ENCODE data around the gene MIR17HG.

MIR17HG gene

DNA sequence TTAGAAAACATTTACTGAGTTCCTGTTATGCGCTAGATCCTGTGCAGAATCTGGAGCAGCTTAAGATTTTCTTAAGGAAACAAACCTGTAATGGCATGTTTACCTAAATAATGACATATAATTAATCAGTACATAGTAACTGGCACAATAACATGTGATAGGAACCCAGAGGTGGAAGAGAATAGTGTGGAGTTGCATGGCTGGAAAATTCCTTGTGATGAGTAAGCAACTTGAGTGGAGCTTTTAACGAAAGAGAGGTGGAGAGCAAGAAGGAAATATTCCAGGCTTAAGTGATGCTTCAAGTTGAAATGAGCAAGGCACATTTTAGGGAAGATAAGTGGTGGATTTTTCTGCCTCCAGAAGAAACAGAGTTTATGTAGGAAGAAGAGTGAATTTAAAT is 41.7 kb downstream of the MIR17HG start:
- Histone ChIP-seq H3K27ac (ENCODE audit: low read length, poor library complexity, severe bottlenecking) (no peak overlapping the region), H4K91ac (ENCODE audit: low read length) (no peak overlapping the region), H2BK5ac (ENCODE audit: low read depth, low read length, poor library complexity, severe bottlenecking) (no peak overlapping the region), H2BK15ac (ENCODE audit: low read depth, poor library complexity, severe bottlenecking) (no peak overlapping the region), H2BK120ac (ENCODE audit: low read depth, low read length) (no peak overlapping the region), H3K9ac (ENCODE audit: low read length) (no peak overlapping the region), H3K4me2 (ENCODE audit: low read length, poor library complexity, severe bottlenecking) (no peak overlapping the region), H3K4me3 (ENCODE audit: insufficient read depth in 1 of 2, low read depth in 1 of 2, low read length in 2 of 2) (no peak overlapping the region), H3K4ac (ENCODE audit: low read depth in 1 of 2, low read length in 2 of 2) (no peak overlapping the region), H3K79me1 (replicated peaks; ENCODE audit: low read length, poor library complexity, severe bottlenecking) (no peaks in the 10 kb centered on the region), H3K23ac (ENCODE audit: low read length in 2 of 2) (no peak overlapping the region), H3K14ac (ENCODE audit: low read length in 2 of 2) (no peak overlapping the region), H3K4me1 (ENCODE audit: control insufficient read depth, insufficient read depth, low read depth, low read length) (no peaks in the 10 kb centered on the region), H2AFZ (ENCODE audit: low read depth, low read length) (no peak overlapping the region), H3K18ac (ENCODE audit: low read depth in 1 of 2, low read length in 2 of 2) (no peak overlapping the region), H2BK12ac (ENCODE audit: low read length in 2 of 2) (no peak overlapping the region), H2AK5ac (ENCODE audit: low read length, severe bottlenecking) (no peak overlapping the region), H3K27me3 (ENCODE audit: control insufficient read depth in 1 of 2, insufficient read depth in 1 of 2, low read length in 2 of 2) (peaks cover 9 to 20% of the 10 kb centered on the region in 2 experiments), H4K8ac (ENCODE audit: low read length) (no peak overlapping the region), H3K36me3 (ENCODE audit: control insufficient read depth in 1 of 2, insufficient read depth in 2 of 2, low read depth in 1 of 2, low read length in 2 of 2) (no peaks in the 10 kb centered on the region), H3K9me3 (ENCODE audit: control insufficient read depth, low read length) (no peaks in the 10 kb centered on the region)
- WGBS: 21% methylated on average over 1 of the region's 2 CpGs
- no peak for DNase-seq

DNA sequence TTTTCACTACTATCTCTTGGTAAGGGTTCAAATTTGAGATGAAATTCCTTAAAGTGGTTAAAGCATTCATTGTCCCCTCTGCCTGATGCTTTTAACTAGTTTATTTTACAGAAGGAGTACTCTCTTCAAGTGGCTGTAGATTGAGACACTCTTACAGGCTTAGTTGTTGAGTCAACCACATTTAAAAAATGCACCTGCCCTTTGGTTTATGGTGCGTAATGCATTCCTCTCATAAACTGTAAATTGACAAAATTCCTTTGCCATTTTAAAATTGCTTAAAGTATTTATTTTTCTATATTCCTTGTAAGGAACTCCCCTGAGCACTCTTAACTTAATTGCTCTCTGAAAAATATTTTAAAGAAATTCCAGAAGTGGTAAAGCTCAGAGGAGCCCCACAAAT is 50.1 kb downstream of the MIR17HG start:
- H2BK5ac ChIP-seq (ENCODE audit: low read depth, low read length, poor library complexity, severe bottlenecking): no peak overlapping the region
- H3K4ac ChIP-seq (ENCODE audit: low read depth in 1 of 2, low read length in 2 of 2): no peak overlapping the region
- no peak overlapping the region for H4K8ac ChIP-seq (ENCODE audit: low read length)
- H2BK15ac ChIP-seq (ENCODE audit: low read depth, poor library complexity, severe bottlenecking): no peak overlapping the region
- no peak overlapping the region for H3K27ac ChIP-seq (ENCODE audit: low read length, poor library complexity, severe bottlenecking)
- no peaks in the 10 kb centered on the region for H3K36me3 ChIP-seq (ENCODE audit: control insufficient read depth in 1 of 2, insufficient read depth in 2 of 2, low read depth in 1 of 2, low read length in 2 of 2)
- H3K4me1 ChIP-seq (ENCODE audit: control insufficient read depth, insufficient read depth, low read depth, low read length): peaks cover 8% of the 10 kb centered on the region
- no peak overlapping the region for H3K14ac ChIP-seq (ENCODE audit: low read length in 2 of 2)
- no peak for DNase-seq
- H2BK12ac ChIP-seq (ENCODE audit: low read length in 2 of 2): no peak overlapping the region
- peaks cover 25 to 77% of the 10 kb centered on the region in 2 experiments for H3K27me3 ChIP-seq (ENCODE audit: control insufficient read depth in 1 of 2, insufficient read depth in 1 of 2, low read length in 2 of 2)
- H2AK5ac ChIP-seq (ENCODE audit: low read length, severe bottlenecking): no peak overlapping the region
- H3K4me2 ChIP-seq (ENCODE audit: low read length, poor library complexity, severe bottlenecking): no peak overlapping the region
- no peaks in the 10 kb centered on the region for H3K79me1 ChIP-seq (replicated peaks; ENCODE audit: low read length, poor library complexity, severe bottlenecking)
- no CpG with 5 or more reads among the region's 1 CpG for WGBS
- H4K91ac ChIP-seq (ENCODE audit: low read length): no peak overlapping the region
- no peak overlapping the region for H2BK120ac ChIP-seq (ENCODE audit: low read depth, low read length)
- H3K18ac ChIP-seq (ENCODE audit: low read depth in 1 of 2, low read length in 2 of 2): no peak overlapping the region
- H3K9me3 ChIP-seq (ENCODE audit: control insufficient read depth, low read length): no peaks in the 10 kb centered on the region
- H2AFZ ChIP-seq (ENCODE audit: low read depth, low read length): no peak overlapping the region
- no peak overlapping the region for H3K4me3 ChIP-seq (ENCODE audit: insufficient read depth in 1 of 2, low read depth in 1 of 2, low read length in 2 of 2)
- H3K9ac ChIP-seq (ENCODE audit: low read length): no peak overlapping the region
- no peak overlapping the region for H3K23ac ChIP-seq (ENCODE audit: low read length in 2 of 2)

DNA sequence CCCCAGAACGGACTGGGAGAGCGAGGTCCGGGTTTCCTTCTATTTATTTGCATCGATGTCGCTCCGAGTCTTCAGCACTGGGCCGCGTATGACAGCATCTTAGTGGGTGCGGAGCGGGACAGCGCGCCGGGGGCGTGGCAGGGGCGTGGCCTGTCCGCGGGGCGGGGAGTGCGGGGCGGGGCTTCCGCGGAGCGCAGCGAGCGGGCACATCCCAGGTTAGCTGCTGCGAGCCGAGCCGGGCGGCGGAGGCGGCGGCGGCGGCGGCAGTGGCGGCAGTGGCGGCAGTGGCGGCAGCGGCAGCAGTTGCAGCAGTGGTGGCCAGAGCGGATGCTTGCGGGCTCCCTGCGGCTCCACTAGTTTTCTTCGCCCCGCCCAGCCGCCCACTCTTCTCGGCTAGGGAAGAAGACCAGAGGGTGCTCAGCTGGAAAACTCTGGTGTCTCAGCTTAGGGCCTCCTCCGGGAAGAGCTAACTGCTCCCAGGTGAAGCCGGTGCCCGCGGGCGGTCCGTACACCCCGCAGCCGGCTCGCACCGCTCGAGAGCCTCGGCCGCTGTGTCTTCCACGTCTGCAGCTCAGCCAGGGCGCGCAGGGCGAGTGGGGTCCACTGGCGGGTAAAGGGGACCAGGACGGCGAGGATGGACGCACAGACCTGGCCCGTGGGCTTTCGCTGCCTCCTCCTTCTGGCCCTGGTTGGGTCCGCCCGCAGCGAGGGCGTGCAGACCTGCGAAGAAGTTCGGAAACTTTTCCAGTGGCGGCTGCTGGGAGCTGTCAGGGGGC is 51.1 kb downstream of the MIR17HG start, which contains the start of gene GPC5:
GPC5 (plus strand) TSS at position 209 of the 776 bp plus-strand sequence.
- Histone ChIP-seq H2BK120ac (ENCODE audit: low read depth, low read length) (no peak within 1 kb of the TSS), H3K4me2 (ENCODE audit: low read length, poor library complexity, severe bottlenecking) (peak within 1 kb of the TSS; percentile 100)
- 1% methylated on average over 66 of the region's 76 CpGs for WGBS

DNA sequence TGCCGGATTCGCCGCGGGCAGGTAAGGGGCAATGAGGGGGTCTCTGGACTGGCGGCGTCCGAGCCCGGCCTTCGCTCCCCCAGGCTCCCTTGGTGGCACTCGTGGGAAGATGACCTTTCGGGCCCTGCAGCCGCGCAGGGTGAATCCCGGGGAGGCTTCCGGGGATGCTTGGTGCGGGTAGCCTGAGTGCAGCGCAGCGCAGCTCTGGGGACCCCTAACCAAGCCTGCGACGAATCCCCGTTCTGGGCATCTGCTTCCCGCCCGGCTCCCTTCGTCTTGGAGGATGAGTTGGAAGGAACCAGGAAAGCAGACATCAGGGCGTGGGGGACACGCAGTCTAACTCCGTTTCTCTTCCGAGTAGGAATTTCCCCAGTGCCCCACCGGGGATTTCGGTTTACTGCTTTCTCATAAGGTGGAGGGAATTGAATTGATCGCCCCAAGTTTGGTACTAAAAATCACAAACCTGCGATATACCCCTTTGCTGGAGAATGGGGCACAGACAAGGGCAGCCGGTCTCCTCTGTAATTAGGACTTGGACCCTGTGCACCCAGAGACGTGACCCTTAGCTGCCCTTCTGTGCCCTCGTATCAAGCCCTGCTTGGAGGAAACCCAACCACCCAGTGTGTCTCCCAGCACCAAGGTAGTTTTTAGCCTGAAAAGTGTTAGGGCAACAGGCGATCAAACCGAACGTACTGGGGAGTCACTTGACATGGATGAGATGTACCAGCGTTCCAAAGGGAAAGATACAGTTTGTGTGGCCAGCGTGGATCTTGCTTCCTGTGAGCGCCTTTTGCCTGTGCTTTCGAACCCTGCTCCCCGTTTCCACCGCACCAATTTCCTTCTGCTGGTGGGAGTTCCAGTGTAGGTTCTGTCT is 51.9 kb downstream of the MIR17HG start:
- Histone ChIP-seq H3K14ac (ENCODE audit: low read length in 2 of 2) (peak overlapping the region in 1 of 2 experiments; percentile 95), H2AK5ac (ENCODE audit: low read length, severe bottlenecking) (no peak overlapping the region), H3K4me2 (ENCODE audit: low read length, poor library complexity, severe bottlenecking) (peak overlapping the region; percentile 100), H4K91ac (ENCODE audit: low read length) (no peak overlapping the region), H3K4ac (ENCODE audit: low read depth in 1 of 2, low read length in 2 of 2) (no peak overlapping the region), H2BK15ac (ENCODE audit: low read depth, poor library complexity, severe bottlenecking) (no peak overlapping the region), H3K4me3 (ENCODE audit: insufficient read depth in 1 of 2, low read depth in 1 of 2, low read length in 2 of 2) (peak overlapping the region; percentile 35 to 77), H2BK5ac (ENCODE audit: low read depth, low read length, poor library complexity, severe bottlenecking) (no peak overlapping the region), H3K27me3 (ENCODE audit: control insufficient read depth in 1 of 2, insufficient read depth in 1 of 2, low read length in 2 of 2) (peaks cover 18 to 75% of the 10 kb centered on the region in 2 experiments), H4K8ac (ENCODE audit: low read length) (no peak overlapping the region), H2AFZ (ENCODE audit: low read depth, low read length) (peak overlapping the region; percentile 95), H3K27ac (ENCODE audit: low read length, poor library complexity, severe bottlenecking) (no peak overlapping the region), H2BK12ac (ENCODE audit: low read length in 2 of 2) (peak overlapping the region in 1 of 2 experiments; percentile 54), H3K9me3 (ENCODE audit: control insufficient read depth, low read length) (no peaks in the 10 kb centered on the region), H3K18ac (ENCODE audit: low read depth in 1 of 2, low read length in 2 of 2) (no peak overlapping the region), H3K79me1 (replicated peaks; ENCODE audit: low read length, poor library complexity, severe bottlenecking) (no peaks in the 10 kb centered on the region), H3K23ac (ENCODE audit: low read length in 2 of 2) (peak overlapping the region in 1 of 2 experiments; percentile 98), H3K9ac (ENCODE audit: low read length) (no peak overlapping the region), H3K4me1 (ENCODE audit: control insufficient read depth, insufficient read depth, low read depth, low read length) (peaks cover 8% of the 10 kb centered on the region), H2BK120ac (ENCODE audit: low read depth, low read length) (no peak overlapping the region), H3K36me3 (ENCODE audit: control insufficient read depth in 1 of 2, insufficient read depth in 2 of 2, low read depth in 1 of 2, low read length in 2 of 2) (no peaks in the 10 kb centered on the region)
- 53% methylated on average over 44 of the region's 44 CpGs for WGBS
- no peak for DNase-seq

More for the DNA sequence above, 51.1 kb downstream of the MIR17HG start, which contains the start of gene GPC5:
- no peak within 1 kb of the TSS for H3K9ac ChIP-seq (ENCODE audit: low read length)
- no peak within 1 kb of the TSS for H3K4ac ChIP-seq (ENCODE audit: low read depth in 1 of 2, low read length in 2 of 2)
- H3K18ac ChIP-seq (ENCODE audit: low read depth in 1 of 2, low read length in 2 of 2): peak within 1 kb of the TSS in 1 of 2 experiments; percentile 70
- H3K23ac ChIP-seq (ENCODE audit: low read length in 2 of 2): peak within 1 kb of the TSS in 1 of 2 experiments; percentile 98
- no peak within 1 kb of the TSS for H3K27ac ChIP-seq (ENCODE audit: low read length, poor library complexity, severe bottlenecking)
- H3K79me1 ChIP-seq (replicated peaks; ENCODE audit: low read length, poor library complexity, severe bottlenecking): no peaks in the 10 kb centered on the region
- peak within 1 kb of the TSS; percentile 95 for H2AFZ ChIP-seq (ENCODE audit: low read depth, low read length)
- no peaks in the 10 kb centered on the region for H3K36me3 ChIP-seq (ENCODE audit: control insufficient read depth in 1 of 2, insufficient read depth in 2 of 2, low read depth in 1 of 2, low read length in 2 of 2)
- H3K4me1 ChIP-seq (ENCODE audit: control insufficient read depth, insufficient read depth, low read depth, low read length): peaks cover 8% of the 10 kb centered on the region
- no peak within 1 kb of the TSS for H2BK15ac ChIP-seq (ENCODE audit: low read depth, poor library complexity, severe bottlenecking)
- peak within 1 kb of the TSS; percentile 66 to 77 for H3K4me3 ChIP-seq (ENCODE audit: insufficient read depth in 1 of 2, low read depth in 1 of 2, low read length in 2 of 2)
- H2BK5ac ChIP-seq (ENCODE audit: low read depth, low read length, poor library complexity, severe bottlenecking): no peak within 1 kb of the TSS
- H3K27me3 ChIP-seq (ENCODE audit: control insufficient read depth in 1 of 2, insufficient read depth in 1 of 2, low read length in 2 of 2): peaks cover 25 to 84% of the 10 kb centered on the region in 2 experiments
- H3K9me3 ChIP-seq (ENCODE audit: control insufficient read depth, low read length): no peaks in the 10 kb centered on the region
- DNase-seq: peak; percentile 63
- no peak within 1 kb of the TSS for H2AK5ac ChIP-seq (ENCODE audit: low read length, severe bottlenecking)
- H4K8ac ChIP-seq (ENCODE audit: low read length): no peak within 1 kb of the TSS
- H3K14ac ChIP-seq (ENCODE audit: low read length in 2 of 2): peak within 1 kb of the TSS in 1 of 2 experiments; percentile 95
- peak within 1 kb of the TSS in 1 of 2 experiments; percentile 54 for H2BK12ac ChIP-seq (ENCODE audit: low read length in 2 of 2)
- no peak within 1 kb of the TSS for H4K91ac ChIP-seq (ENCODE audit: low read length)
